ENCODE measurements around the gene PCSK5.
A peak's percentile ranks its signal among the peaks of the same experiment; 100 is the strongest.

The PCSK5 gene

DNA sequence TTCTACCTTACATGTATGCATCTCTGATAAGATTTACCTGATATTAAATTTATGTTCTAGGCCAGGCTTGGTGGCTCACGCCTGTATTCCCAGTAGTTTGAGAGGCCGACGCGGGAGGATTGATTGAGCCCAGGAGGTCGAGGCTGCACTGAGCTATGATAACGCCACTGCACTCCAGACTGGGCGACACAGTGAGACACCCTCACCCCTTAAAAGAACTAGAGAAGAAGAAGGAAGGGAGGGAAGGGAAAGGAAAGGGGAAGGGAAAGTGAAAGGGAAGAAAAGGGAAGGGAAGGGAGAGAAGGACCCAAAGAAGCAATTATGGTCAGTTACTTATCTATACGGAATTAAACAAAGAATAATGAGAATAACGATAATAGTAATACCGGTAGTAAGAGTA lies 504.9 kb downstream of the PCSK5 start:
- peak overlapping the region; percentile 9 for H3K4me3 ChIP-seq (ENCODE audit: low read depth, low read length)
- TF ChIP-seq, protein P1, sequence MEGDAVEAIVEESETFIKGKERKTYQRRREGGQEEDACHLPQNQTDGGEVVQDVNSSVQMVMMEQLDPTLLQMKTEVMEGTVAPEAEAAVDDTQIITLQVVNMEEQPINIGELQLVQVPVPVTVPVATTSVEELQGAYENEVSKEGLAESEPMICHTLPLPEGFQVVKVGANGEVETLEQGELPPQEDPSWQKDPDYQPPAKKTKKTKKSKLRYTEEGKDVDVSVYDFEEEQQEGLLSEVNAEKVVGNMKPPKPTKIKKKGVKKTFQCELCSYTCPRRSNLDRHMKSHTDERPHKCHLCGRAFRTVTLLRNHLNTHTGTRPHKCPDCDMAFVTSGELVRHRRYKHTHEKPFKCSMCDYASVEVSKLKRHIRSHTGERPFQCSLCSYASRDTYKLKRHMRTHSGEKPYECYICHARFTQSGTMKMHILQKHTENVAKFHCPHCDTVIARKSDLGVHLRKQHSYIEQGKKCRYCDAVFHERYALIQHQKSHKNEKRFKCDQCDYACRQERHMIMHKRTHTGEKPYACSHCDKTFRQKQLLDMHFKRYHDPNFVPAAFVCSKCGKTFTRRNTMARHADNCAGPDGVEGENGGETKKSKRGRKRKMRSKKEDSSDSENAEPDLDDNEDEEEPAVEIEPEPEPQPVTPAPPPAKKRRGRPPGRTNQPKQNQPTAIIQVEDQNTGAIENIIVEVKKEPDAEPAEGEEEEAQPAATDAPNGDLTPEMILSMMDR (IDR thresholded peaks at IDR 0.05; ENCODE audit: insufficient read depth, low read length, missing control alignments): no peak
- CTCF ChIA-PET: interaction anchor here (3.5 to 3.9 kb wide), 2 partner anchors 263 to 308 kb away, joined by 21 to 26 read pairs; no protein-coding TSS in a partner anchor
- POLR2A ChIA-PET: no interaction called here
- no peak for DNase-seq (ENCODE audit: low read depth, low spot score)

DNA sequence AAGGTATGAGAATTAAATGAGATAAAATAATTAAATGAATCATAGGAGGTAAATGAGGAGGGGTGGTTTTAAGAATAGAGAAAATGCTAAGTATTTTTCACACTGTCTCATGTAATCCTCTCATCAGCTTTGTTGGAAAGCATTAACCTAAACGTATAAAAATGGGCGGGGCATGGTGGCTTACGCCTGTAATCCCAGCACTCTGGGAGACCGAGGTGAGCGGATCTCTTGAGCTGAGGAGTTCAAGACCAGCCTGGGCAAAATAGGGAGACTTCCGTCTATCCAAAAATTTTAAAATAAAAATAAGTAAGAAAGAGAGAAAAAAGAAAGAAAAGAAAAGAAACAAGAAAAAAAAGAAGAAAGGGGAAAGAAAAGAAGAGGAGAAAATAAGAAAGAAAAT lies 505.7 kb downstream of the PCSK5 start:
- no peak overlapping the region for H3K4me3 ChIP-seq (ENCODE audit: low read depth, low read length)
- DNase-seq (ENCODE audit: low read depth, low spot score): no peak
- TF ChIP-seq, protein P1 (IDR thresholded peaks at IDR 0.05; ENCODE audit: insufficient read depth, low read length, missing control alignments): no peak
- CTCF ChIA-PET: no interaction called here
- POLR2A ChIA-PET: no interaction called here

DNA sequence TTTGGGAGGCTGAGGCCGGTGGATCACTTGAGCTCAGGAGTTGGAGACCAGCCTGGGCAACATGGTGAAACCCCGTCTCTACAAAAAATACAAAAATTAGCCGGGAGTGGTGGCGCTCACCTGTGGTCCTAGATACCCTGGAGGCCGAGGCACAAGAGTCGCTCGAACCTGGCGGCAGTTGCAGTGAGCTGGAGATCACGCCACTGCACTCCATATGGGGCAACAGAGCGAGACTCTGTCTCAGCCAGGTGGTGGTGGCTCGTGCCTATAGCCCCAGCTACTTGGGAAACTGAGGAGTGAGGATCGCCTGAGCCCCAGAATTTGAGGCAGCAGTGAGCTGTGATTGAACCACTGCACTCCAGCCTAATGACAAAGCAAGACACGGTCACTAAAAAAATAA lies 506.1 kb downstream of the PCSK5 start:
- DNase-seq (ENCODE audit: low read depth, low spot score): no peak
- ChIA-PET CTCF (no interaction called here), POLR2A (no interaction called here)
- no peak overlapping the region for H3K4me3 ChIP-seq (ENCODE audit: low read depth, low read length)
- TF ChIP-seq, protein P1 (IDR thresholded peaks at IDR 0.05; ENCODE audit: insufficient read depth, low read length, missing control alignments): no peak

DNA sequence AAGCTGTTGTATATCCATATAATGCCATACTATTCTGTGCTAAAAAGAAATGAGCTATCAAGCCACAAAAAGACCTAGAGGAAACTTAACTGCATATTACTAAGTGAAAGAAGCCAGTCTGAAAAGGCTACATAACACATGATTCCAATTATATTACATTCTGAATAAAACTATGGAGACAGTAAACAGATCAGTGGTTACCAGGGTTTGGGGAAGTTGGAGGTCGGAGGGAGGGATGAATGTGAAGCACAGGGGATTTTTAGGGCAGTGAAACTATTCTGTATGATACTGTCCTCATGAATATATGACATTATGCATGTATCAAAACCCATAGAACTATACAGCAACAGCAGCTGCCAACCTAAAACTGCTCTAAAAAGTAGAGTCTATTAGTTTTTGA lies 509.4 kb downstream of the PCSK5 start:
- ChIA-PET POLR2A (no interaction called here), CTCF (interaction anchor here (1.7 to 4.4 kb wide), 3 partner anchors 259 to 305 kb away, joined by 4 to 72 read pairs (median 12); no protein-coding TSS in a partner anchor)
- TF ChIP-seq, protein P1 (IDR thresholded peaks at IDR 0.05; ENCODE audit: insufficient read depth, low read length, missing control alignments): no peak
- DNase-seq (ENCODE audit: low read depth, low spot score): no peak
- H3K4me3 ChIP-seq (ENCODE audit: low read depth, low read length): no peak overlapping the region

DNA sequence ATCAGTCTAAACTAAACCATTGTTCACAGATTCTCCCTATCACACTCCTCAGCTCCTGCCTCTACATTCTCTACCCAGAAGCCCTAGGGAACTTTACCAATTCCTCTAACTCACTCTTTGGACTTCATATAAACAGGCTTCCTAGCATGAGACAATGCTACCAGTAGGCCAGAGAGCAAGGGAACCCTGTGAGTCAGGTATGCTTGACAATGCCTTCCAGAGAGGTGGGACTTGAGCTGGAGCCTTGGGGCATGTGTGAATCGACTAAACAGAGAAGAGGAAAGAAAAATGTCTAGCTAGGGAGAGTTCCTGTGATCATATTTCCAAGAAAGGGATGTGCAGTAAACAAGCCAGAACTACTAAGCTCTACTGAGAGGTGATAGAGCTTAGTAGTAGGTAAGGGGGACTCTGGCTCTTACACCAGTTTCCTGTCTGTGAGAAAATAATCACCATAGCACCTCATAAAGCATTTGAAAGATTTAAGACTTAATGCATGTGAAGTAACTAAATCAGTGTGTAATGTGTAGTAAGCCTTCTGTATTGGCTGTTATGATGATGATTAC lies 510.1 kb downstream of the PCSK5 start:
- no peak overlapping the region for H3K4me3 ChIP-seq (ENCODE audit: low read depth, low read length)
- POLR2A ChIA-PET: no interaction called here
- TF ChIP-seq, protein P1 (IDR thresholded peaks at IDR 0.05; ENCODE audit: insufficient read depth, low read length, missing control alignments): no peak
- DNase-seq (ENCODE audit: low read depth, low spot score): no peak
- CTCF ChIA-PET: interaction anchor here (0.8 to 4.4 kb wide), 4 partner anchors 258 to 304 kb away, joined by 3 to 72 read pairs (median 8); no protein-coding TSS in a partner anchor

DNA sequence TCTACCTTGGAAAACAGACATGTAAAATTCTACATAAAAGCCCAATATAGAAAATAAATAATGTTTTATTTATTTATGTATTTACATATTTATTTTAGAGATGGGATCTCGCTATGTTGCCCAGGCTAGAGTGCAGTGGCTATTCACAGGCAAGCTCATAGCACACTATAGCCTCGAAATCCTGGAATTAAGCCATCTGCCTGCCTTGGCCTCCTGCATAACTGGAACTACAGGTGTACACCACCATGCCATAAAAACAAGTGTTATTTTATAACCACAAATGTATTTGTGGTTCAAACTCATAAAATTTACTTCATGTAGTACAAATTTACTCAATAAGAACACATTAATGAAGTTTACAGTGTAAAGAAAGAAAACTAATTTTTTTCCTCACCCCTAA lies 510.7 kb downstream of the PCSK5 start:
- DNase-seq (ENCODE audit: low read depth, low spot score): no peak
- ChIA-PET CTCF (interaction anchor here (0.8 to 4.4 kb wide), 8 partner anchors 18 to 303 kb away, joined by 3 to 72 read pairs (median 8); no protein-coding TSS in a partner anchor), POLR2A (no interaction called here)
- TF ChIP-seq, protein P1 (IDR thresholded peaks at IDR 0.05; ENCODE audit: insufficient read depth, low read length, missing control alignments): no peak
- H3K4me3 ChIP-seq (ENCODE audit: low read depth, low read length): no peak overlapping the region

All from AG04449 (cell line).